Activated naive CD8-positive, alpha-beta T cell (primary cell): ENCODE results near the gene DZIP3.

Experiments
- H3K27ac Mint-ChIP-seq: one replicate; pipeline ENCODE4 v1.8.0; 2021; ENCODE audit warnings: mixed read lengths
- H3K27me3 Mint-ChIP-seq: one replicate; pipeline ENCODE4 v1.8.0; 2021; ENCODE audit warnings: mixed read lengths
- H3K36me3 Mint-ChIP-seq: one replicate; pipeline ENCODE4 v1.8.0; 2021; ENCODE audit warnings: mixed read lengths
- H3K4me1 Mint-ChIP-seq: one replicate; pipeline ENCODE4 v1.8.0; 2021; ENCODE audit warnings: low read depth, mixed read lengths
- H3K4me3 Mint-ChIP-seq: one replicate; pipeline ENCODE4 v1.8.0; 2021; ENCODE audit warnings: mild to moderate bottlenecking, mixed read lengths
- H3K9me3 Mint-ChIP-seq: one replicate; pipeline ENCODE4 v1.8.0; 2021; ENCODE audit warnings: low read depth, mixed read lengths

DZIP3 gene

DNA sequence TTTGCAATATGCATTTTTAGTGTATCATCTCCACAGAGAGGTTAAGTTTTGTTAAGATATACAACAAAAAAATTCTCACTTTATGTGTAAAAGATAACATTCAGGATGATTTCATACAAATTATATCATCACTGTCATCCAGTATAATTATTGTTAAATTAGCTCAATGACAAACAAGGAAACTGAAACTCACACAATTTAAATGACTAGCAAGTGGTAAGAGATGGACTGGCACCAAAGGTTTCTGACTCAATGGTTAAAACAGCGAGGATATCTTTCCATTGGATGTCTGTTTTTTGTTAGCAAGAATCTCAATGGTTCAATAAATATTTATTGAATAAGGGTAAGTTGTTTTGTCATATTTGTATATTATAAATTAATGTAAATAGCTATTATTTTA, 22.9 kb upstream of the DZIP3 start:
- Mint-ChIP-seq H3K4me3 (no peak overlapping the region), H3K27me3 (no peaks in the 10 kb centered on the region), H3K27ac (no peak overlapping the region), H3K4me1 (no peaks in the 10 kb centered on the region), H3K9me3 (no peaks in the 10 kb centered on the region), H3K36me3 (peaks cover 8% of the 10 kb centered on the region)

DNA sequence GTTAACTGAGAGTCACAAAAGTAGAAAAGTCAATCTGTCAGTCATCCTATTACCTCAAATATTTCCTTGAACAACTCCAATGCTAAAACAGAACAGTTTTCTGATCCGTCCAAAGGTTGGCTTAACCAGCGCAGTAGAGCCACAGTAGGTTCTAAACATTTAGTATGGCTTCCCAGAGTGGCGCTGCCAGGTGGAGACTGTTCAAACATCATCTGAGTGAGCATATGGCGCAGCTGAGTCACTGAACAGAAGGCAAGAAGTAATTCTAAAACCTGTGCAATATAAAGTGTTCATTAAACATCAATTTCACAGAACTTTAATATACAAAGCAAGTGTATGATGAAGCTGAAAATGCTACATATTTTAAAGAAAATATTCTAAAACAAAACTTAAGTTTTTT, 20.2 kb upstream of the DZIP3 start:
- no peak overlapping the region for H3K27ac Mint-ChIP-seq
- no peak overlapping the region for H3K4me3 Mint-ChIP-seq
- H3K36me3 Mint-ChIP-seq, result peaks cover 17% of the 10 kb centered on the region
- no peaks in the 10 kb centered on the region for H3K27me3 Mint-ChIP-seq
- no peaks in the 10 kb centered on the region for H3K4me1 Mint-ChIP-seq
- H3K9me3 Mint-ChIP-seq, result no peaks in the 10 kb centered on the region

DNA sequence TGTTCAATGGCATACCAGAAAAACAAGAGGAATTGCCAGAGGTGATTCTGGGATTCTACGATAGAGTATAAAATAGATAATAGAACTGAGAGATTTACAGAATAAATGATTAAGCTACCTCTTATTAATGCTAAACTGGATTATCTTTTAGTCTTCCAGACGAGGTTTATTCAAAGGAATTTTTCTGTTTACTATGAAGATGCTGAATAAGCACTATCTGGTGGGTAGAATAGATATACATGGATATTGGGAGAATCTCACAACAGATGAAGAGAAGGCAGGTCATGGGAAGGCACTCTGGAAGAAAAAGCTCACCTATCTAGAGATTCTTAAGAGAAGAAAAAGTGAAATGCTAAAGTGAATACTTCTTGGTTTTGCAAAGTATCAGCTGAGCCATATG, 11.5 kb upstream of the DZIP3 start:
- H3K36me3 Mint-ChIP-seq, result peaks cover 5% of the 10 kb centered on the region
- H3K4me3 Mint-ChIP-seq, result no peak overlapping the region
- no peaks in the 10 kb centered on the region for H3K9me3 Mint-ChIP-seq
- no peaks in the 10 kb centered on the region for H3K27me3 Mint-ChIP-seq
- H3K4me1 Mint-ChIP-seq, result no peaks in the 10 kb centered on the region
- no peak overlapping the region for H3K27ac Mint-ChIP-seq

DNA sequence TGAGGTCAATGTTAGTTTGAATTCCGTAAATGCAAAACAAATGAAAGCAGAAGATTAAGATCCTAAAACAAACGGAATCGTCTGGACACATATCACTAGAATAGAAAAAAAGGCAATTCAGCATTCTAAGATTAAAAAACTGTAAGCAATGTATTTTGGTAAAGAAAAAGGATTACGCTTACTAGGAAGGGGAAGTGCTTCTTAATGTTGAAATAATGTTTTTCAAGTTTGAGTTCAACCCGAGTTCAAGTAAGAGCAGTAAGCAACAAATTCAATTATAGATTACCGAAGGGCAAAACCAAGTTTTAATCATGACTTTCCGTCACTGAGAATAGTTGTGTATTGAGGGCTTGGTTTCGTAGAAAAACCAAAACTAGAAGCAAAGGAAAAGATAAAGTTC, 921 bp upstream of the DZIP3 start:
- Mint-ChIP-seq H3K27me3 (no peaks in the 10 kb centered on the region), H3K36me3 (no peaks in the 10 kb centered on the region), H3K4me1 (peaks cover 36% of the 10 kb centered on the region), H3K27ac (peak overlapping the region; percentile 97), H3K9me3 (no peaks in the 10 kb centered on the region), H3K4me3 (peak overlapping the region; percentile 99)

DNA sequence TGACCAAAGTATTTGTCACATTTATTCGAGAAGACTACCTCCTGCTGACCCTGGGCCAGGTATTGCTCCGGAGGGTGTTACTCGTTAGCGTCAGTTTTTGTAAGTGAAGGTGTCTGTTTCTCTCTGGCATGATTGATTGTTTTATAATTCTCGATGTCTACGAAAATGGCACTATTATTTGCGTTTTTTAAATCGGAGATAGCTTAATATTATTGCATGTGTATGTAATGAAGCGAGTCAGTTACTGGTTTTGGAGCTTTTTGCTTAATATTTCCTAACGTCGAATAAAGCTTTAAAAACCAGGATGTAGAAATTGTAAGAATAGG, 439 bp downstream of the DZIP3 start:
- Mint-ChIP-seq H3K4me1 (peaks cover 36% of the 10 kb centered on the region), H3K36me3 (no peaks in the 10 kb centered on the region), H3K27me3 (no peaks in the 10 kb centered on the region), H3K27ac (peak overlapping the region; percentile 97), H3K4me3 (peak overlapping the region; percentile 99), H3K9me3 (no peaks in the 10 kb centered on the region)

DNA sequence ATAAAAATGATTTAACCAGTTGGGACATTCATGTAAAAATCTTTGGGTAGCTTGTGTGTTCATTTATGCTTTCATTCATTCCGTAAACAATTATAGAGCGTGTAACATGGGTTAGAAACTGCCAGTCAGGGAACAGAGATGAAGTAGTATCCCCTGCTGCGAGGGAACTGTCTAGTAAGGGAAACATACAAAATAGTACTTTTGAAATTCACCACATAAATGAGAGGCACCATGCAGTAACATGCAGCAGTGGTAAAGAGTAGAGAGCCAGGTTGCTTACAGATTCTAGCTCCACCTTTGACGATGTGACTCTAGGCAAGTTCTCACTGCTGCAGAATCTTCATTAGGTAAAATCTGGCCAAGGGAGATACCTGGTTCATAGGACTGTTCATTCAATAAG, 938 bp downstream of the DZIP3 start:
- H3K27ac Mint-ChIP-seq, result peak overlapping the region; percentile 97
- no peaks in the 10 kb centered on the region for H3K36me3 Mint-ChIP-seq
- no peaks in the 10 kb centered on the region for H3K9me3 Mint-ChIP-seq
- H3K4me1 Mint-ChIP-seq, result peaks cover 36% of the 10 kb centered on the region
- H3K27me3 Mint-ChIP-seq, result no peaks in the 10 kb centered on the region
- peak overlapping the region; percentile 99 for H3K4me3 Mint-ChIP-seq

DNA sequence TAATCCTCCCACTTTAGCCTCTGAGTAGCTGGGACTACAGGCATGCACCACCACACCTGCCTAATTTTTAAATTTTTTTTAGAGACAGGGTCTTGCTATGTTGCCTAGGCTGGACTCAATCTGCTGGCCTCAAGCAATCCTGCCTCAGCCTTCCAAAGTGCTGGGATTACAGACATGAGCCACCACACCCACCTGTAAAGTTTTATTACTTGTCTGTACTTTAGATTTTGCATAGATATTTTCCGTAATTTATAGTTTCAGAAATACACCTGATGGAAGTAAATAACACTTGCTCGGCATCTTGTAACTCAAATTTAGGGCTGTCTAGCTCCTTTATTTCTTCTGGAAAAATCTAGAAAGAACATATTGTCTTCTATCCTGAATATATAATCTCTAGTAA, 5.8 kb downstream of the DZIP3 start:
- Mint-ChIP-seq H3K36me3 (peaks cover 2% of the 10 kb centered on the region), H3K27ac (no peak overlapping the region)

DNA sequence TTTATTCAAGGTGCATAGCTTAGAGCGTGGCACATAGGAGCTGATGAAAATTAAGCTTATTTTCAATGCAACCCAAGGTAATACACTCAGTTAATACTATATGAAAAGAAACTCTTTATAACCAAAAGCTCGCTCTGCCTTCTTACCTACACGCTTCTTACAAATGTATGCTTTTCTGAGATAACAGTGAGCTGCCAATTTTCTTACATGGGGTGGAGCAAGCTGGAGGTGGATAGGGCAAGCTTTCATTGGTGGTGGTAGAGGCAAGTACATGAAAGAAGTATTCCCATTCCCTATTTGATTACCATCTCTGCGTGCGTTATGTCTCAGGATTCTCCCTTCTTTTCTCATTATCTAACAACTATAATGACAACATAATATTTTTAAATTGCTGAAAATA, 8.9 kb downstream of the DZIP3 start:
- H3K4me1 Mint-ChIP-seq, result peaks cover 33% of the 10 kb centered on the region
- no peaks in the 10 kb centered on the region for H3K9me3 Mint-ChIP-seq
- no peaks in the 10 kb centered on the region for H3K27me3 Mint-ChIP-seq
- H3K27ac Mint-ChIP-seq, result no peak overlapping the region
- H3K4me3 Mint-ChIP-seq, result no peak overlapping the region
- H3K36me3 Mint-ChIP-seq, result peaks cover 2% of the 10 kb centered on the region

More for the DNA sequence above, 5.8 kb downstream of the DZIP3 start:
- Mint-ChIP-seq H3K4me3 (no peak overlapping the region), H3K27me3 (no peaks in the 10 kb centered on the region), H3K4me1 (peaks cover 30% of the 10 kb centered on the region), H3K9me3 (no peaks in the 10 kb centered on the region)

DNA sequence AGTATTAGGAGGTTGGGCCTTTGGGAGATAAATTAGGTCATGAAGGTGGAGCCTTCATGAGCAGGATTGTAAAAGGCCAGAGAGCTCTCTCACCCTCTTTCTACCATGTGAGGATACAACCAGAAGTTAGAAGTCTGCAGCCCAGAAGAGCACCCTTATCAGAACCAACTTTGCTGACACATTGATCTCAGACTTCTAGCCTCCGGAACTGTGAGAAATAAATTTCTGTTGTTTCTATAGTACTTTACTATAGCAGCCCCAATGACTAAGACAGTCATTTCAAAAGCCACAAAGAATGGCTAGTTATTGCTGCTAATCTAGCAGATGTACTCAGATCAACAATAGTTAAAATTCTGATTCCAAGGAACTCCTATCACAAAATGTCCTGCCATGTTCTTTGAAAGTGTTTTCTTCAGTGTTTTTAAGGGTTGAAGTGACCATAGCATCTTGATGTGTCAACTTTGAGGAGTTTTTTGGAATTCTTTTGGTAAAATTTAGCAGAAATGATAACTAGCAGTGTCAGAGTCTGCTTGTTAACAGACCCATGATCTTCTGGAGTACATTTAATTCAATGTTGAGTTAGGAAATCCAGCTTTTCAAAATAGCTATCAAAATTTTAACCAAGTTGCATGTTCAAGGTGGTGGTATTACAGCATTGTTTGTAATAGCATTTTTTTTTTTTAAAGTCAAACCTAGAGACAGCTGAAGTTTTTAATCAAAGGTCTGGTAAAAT, 10.3 kb downstream of the DZIP3 start:
- no peaks in the 10 kb centered on the region for H3K27me3 Mint-ChIP-seq
- H3K9me3 Mint-ChIP-seq, result no peaks in the 10 kb centered on the region
- H3K4me3 Mint-ChIP-seq, result no peak overlapping the region
- H3K36me3 Mint-ChIP-seq, result peaks cover 2% of the 10 kb centered on the region
- H3K4me1 Mint-ChIP-seq, result peaks cover 48% of the 10 kb centered on the region
- H3K27ac Mint-ChIP-seq, result no peak overlapping the region

DNA sequence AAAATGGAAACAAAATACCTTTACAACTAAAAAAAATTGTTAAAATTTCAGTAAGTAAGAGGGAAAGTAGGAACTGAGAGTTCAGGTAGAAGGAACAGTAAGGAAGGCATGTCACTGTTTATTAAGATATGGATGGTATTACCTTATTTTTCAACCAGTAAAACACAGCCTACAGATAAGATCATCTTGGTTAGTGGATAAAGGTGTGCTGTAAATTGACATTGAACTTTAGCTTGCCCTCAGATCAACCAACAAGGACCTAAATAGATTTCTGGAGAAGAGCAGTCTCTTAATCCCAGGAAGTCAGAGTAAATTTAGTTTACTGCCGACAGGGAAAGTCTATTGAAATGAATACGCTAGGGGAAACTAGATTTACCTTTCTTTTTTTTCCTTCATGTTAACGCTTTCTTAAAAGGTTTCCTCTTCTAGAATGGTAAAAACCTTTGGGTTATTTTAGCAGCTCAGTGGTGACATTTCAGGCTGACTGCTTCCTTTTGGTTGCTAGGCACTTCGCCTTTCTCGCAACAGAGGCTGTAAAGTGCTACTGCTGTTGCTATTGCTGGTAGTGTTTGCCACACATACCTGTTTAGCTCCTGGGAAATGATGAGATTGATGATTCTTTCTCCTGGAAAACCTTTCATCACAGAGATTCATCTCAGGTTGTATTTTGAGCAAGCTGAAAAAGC, 12.9 kb downstream of the DZIP3 start:
- Mint-ChIP-seq H3K4me3 (peak overlapping the region; percentile 52), H3K4me1 (peaks cover 58% of the 10 kb centered on the region), H3K27ac (peak overlapping the region; percentile 72), H3K36me3 (no peaks in the 10 kb centered on the region), H3K9me3 (no peaks in the 10 kb centered on the region), H3K27me3 (no peaks in the 10 kb centered on the region)

DNA sequence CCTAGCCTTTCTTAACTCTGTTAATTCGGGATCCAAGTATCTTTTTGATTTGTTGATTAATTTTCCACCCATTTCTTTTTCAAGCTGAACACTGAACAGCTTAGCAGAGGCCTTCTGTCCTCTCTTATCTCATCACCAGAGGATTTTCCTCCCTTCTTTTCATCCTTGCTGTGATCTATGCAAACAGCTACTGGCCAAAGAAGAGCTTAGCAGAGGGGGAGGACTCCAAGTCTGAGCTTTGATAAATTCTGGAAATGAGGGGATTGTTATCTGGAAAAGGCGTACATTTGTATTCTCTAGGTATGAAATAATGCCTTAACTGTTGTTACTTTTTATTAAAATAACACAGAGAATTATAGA, 13.4 kb downstream of the DZIP3 start:
- Mint-ChIP-seq H3K4me3 (peak overlapping the region; percentile 52), H3K27ac (peak overlapping the region; percentile 72), H3K9me3 (no peaks in the 10 kb centered on the region), H3K36me3 (peaks cover 4% of the 10 kb centered on the region), H3K27me3 (no peaks in the 10 kb centered on the region), H3K4me1 (peaks cover 58% of the 10 kb centered on the region)

DNA sequence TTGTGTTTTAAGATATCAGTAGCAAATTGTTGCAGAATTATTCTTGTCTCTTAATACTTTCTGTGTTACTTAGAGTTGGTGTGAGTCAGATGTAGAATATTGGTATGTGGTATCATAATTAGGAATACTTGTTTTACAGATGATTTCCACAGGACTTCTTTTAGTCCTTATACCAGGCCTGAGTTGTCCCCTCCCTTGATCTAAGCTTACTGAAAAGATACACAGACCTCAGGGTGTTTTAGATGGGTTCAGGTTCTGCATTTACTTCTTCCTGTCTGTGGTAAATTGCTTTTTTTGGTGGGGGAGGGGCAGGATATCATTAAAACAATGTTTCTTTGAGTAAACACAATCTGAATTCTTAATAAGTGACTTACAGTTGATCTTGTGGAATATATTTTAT, 14.2 kb downstream of the DZIP3 start:
- Mint-ChIP-seq H3K4me3 (peak overlapping the region; percentile 52), H3K4me1 (peaks cover 58% of the 10 kb centered on the region), H3K27ac (peak overlapping the region; percentile 72)

DNA sequence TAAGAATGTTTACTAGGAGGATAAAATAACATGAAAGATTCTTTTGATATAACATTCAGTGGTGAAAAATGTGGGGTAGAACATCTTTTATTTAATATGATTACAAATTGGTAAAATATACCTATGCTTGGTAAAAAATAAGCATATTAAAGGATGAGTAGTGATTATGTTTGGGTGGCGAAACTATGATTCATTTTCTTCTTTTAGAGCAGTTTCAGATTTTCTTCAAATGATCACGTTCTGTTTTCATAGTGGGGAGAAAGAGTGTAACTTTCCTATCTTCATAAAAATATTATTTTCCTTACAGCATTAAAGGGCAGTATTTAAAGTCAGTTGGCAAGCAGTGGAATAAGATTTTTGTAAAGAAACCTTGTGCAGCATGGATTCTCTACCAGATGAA, 15.5 kb downstream of the DZIP3 start:
- peak overlapping the region; percentile 36 for H3K27ac Mint-ChIP-seq
- no peak overlapping the region for H3K4me3 Mint-ChIP-seq
- H3K36me3 Mint-ChIP-seq, result peaks cover 12% of the 10 kb centered on the region
- peaks cover 56% of the 10 kb centered on the region for H3K4me1 Mint-ChIP-seq
- no peaks in the 10 kb centered on the region for H3K9me3 Mint-ChIP-seq
- H3K27me3 Mint-ChIP-seq, result no peaks in the 10 kb centered on the region

More for the DNA sequence above, 14.2 kb downstream of the DZIP3 start:
- no peaks in the 10 kb centered on the region for H3K9me3 Mint-ChIP-seq
- peaks cover 6% of the 10 kb centered on the region for H3K36me3 Mint-ChIP-seq
- H3K27me3 Mint-ChIP-seq, result no peaks in the 10 kb centered on the region

DNA sequence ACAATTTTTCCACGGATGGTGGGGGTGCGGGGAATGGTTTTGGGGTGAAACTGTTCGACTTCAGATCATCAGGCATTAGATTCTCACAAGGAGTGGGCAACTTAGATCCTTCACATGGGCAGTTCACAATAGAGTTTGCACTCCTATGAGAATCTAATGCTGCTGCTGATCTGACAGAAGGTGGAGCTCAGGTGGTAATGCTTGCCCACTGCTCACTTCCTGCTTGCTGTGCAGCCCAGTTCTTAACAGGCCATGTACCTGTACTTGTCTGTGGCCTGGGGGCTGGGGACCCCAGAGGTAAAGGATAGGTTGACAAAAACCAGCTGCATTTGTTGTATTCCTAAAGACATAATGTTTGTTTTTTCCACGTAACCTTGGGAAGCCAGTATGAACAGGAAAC, 16.0 kb downstream of the DZIP3 start:
- H3K4me3 Mint-ChIP-seq, result no peak overlapping the region
- no peaks in the 10 kb centered on the region for H3K27me3 Mint-ChIP-seq
- peak overlapping the region; percentile 36 for H3K27ac Mint-ChIP-seq
- no peaks in the 10 kb centered on the region for H3K9me3 Mint-ChIP-seq
- peaks cover 16% of the 10 kb centered on the region for H3K36me3 Mint-ChIP-seq
- H3K4me1 Mint-ChIP-seq, result peaks cover 53% of the 10 kb centered on the region

DNA sequence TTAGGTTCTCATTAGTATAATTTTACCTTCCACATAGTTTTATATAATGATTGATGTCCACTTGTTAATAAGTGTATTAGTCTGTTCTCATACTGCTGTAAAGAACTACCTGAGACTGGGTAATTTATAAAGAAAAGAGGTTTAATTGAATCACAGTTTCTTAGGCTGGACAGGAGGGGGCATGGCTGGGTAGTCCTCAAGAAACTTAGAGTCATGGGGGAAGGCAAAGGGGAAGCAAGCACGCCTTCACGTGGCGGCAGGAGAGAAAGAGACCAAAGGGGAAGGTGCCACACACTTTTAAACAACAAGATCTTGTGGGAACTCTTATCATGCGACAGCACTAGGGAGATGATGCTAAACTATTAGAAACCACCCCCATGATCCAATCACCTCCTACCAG, 19.2 kb downstream of the DZIP3 start:
- H3K4me1 Mint-ChIP-seq, result peaks cover 31% of the 10 kb centered on the region
- H3K27ac Mint-ChIP-seq, result no peak overlapping the region
- H3K36me3 Mint-ChIP-seq, result peaks cover 23% of the 10 kb centered on the region
- H3K9me3 Mint-ChIP-seq, result no peaks in the 10 kb centered on the region
- no peaks in the 10 kb centered on the region for H3K27me3 Mint-ChIP-seq
- no peak overlapping the region for H3K4me3 Mint-ChIP-seq

DNA sequence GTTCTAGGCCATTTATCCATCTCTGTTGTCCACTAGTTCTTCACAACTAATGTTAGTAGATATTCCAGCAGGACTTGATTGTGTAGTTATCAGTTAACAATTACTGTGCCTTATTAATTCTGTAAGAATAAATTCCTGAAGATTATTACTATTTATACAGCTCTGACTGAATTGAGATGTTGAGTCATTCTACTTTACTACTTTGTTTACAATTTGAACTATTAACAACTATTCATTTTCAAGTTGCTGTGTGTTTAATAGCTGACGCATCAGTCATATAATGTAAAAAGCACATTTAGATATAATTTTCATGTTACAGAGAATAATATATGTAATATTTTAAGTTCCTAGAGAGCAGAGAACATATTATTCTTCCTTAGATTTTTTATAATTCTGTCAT, 21.1 kb downstream of the DZIP3 start:
- Mint-ChIP-seq H3K4me3 (no peak overlapping the region), H3K9me3 (no peaks in the 10 kb centered on the region), H3K27me3 (no peaks in the 10 kb centered on the region), H3K27ac (no peak overlapping the region), H3K36me3 (peaks cover 26% of the 10 kb centered on the region), H3K4me1 (peaks cover 12% of the 10 kb centered on the region)
